ENCODE data around the gene NSG1.

The NSG1 gene

DNA sequence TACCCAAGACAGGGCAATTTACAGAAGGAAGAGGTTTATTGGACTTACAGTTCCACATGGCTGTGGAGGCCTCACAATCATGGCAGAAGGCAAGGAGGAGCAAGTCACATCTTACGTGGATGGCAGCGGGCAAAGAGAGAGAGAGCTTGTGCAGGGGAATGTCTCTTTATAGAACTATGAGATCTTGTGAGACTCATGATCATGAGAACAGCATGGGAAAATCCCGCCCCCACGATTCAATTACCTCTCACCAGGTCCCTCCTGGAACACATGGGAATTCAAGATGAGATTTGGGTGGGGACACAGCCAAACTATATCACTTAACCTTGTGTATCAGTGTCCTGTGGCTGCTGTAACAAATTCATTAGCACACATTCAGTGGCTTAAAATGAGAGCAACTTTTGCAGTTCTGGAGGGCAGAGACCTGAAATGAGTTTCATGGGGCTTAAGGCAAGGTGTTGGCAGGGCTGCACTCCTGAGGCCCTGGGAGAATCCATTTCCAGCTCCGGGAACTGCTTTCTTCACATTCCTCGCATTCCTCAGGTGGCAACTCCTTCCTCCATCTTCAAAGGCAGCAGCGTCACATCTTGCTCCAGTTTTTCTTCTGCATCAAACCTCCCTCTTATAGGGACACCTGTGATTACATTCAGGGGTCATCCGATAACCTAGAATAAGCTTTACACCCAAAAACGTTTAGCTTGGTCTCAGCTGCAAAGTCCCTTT, 22.3 kb upstream of the NSG1 start:
- no peak overlapping the region for H3K4me3 ChIP-seq
- no peaks in the 10 kb centered on the region for H3K36me3 ChIP-seq (ENCODE audit: insufficient read depth, low read length)
- H3K9me3 ChIP-seq (ENCODE audit: low read depth, low read length) = no peaks in the 10 kb centered on the region
- DNase-seq (ENCODE audit: low read depth, low spot score) = no peak
- TF ChIP-seq POLR2AphosphoS5 (IDR thresholded peaks at IDR 0.05; ENCODE audit: borderline replicate concordance, low read depth, low read length) (no peak), EZH2 (IDR thresholded peaks at IDR 0.05) (no peak), FOXP2 (optimal IDR thresholded peaks at IDR 0.05; ENCODE audit: control extremely low read depth, extremely low read length, insufficient read depth) (no peak)
- no peak overlapping the region for H3K27ac ChIP-seq
- H3K9ac ChIP-seq (ENCODE audit: insufficient read length) = no peak overlapping the region

DNA sequence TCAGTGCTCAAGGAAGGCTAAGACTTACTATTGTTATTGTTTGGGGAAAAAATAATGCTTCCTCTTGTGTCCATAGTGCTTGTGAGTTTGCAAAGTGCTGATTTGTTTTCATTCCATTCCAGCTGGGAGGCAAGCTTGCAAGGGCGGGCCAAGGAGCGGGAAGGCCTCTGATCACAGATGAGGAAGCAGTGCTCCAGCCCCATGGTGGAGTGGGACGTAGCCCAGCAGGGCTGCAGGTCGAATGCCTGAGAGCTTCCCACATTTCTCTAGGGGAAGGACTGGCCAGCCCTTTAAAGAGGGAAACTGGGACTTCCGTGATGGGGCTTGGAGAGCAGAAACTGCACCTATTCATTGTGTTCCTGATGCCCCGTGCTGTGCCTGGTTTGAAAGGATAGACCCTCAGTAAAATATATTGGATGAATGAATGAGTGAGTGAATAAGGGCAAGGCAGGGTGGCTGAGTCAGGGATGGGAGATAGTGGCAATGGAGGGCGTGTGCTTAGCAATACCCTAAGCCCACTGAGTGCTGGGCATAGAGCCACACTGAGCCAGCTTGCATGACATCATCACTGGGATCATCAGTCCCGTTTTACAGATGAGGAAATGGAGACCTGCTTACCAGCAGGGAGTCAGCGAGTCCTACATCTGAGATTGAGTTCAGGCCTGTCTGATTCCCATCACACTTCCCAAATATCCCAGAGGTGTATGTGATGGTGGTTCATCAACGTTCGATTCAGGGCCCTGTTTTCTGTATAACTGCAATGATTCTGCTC, 17.9 kb upstream of the NSG1 start:
- no peak overlapping the region for H3K27ac ChIP-seq
- no peaks in the 10 kb centered on the region for H3K36me3 ChIP-seq (ENCODE audit: insufficient read depth, low read length)
- no peak for TF ChIP-seq EZH2 (IDR thresholded peaks at IDR 0.05)
- TF ChIP-seq POLR2AphosphoS5 (IDR thresholded peaks at IDR 0.05; ENCODE audit: borderline replicate concordance, low read depth, low read length) = no peak
- no peak for TF ChIP-seq FOXP2 (optimal IDR thresholded peaks at IDR 0.05; ENCODE audit: control extremely low read depth, extremely low read length, insufficient read depth)
- DNase-seq (ENCODE audit: low read depth, low spot score) = no peak
- no peak overlapping the region for H3K9ac ChIP-seq (ENCODE audit: insufficient read length)
- no peaks in the 10 kb centered on the region for H3K9me3 ChIP-seq (ENCODE audit: low read depth, low read length)
- H3K4me3 ChIP-seq = no peak overlapping the region

DNA sequence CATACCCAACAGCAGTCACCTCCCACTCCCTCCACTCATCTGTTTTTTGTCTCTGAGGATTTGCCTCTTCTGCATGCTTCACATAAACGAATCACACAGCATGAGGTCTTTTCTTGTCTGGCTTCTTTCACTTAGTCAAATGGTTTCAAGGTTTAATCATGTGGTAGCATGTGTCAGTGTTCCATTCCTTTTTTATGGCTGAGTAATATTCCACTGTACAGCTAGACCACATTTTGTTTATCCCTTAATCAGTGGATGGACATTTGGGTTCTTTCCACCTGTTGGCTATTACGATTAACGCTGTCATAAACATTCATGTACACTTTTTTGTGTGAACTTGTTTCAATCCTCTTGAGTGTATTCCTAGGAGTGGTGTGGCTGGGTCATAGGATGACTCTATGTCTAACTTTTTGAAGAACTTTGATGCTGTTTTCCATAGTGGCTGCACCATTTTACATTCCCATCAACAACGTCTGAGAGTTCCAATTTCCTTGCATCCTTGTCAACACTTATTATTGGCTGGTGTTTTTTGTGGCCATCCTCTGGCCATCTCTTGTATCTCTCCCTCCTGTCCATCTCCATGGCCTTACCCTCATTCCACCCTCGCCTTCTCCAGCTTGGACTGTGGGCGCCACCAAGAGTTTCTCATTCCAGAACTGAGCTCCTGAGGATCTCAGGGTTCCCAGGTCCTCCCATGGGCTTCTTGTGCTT, 12.4 kb upstream of the NSG1 start:
- H3K9me3 ChIP-seq (ENCODE audit: low read depth, low read length) = no peaks in the 10 kb centered on the region; the same call in 1 of the 2 replicates
- TF ChIP-seq POLR2AphosphoS5 (IDR thresholded peaks at IDR 0.05; ENCODE audit: borderline replicate concordance, low read depth, low read length) = no peak
- no peak for TF ChIP-seq EZH2 (IDR thresholded peaks at IDR 0.05)
- TF ChIP-seq FOXP2 (optimal IDR thresholded peaks at IDR 0.05; ENCODE audit: control extremely low read depth, extremely low read length, insufficient read depth) = no peak
- no peak overlapping the region for H3K9ac ChIP-seq (ENCODE audit: insufficient read length)
- H3K36me3 ChIP-seq (ENCODE audit: insufficient read depth, low read length) = no peaks in the 10 kb centered on the region
- no peak for DNase-seq (ENCODE audit: low read depth, low spot score)
- no peak overlapping the region for H3K27ac ChIP-seq
- H3K4me3 ChIP-seq = no peak overlapping the region

DNA sequence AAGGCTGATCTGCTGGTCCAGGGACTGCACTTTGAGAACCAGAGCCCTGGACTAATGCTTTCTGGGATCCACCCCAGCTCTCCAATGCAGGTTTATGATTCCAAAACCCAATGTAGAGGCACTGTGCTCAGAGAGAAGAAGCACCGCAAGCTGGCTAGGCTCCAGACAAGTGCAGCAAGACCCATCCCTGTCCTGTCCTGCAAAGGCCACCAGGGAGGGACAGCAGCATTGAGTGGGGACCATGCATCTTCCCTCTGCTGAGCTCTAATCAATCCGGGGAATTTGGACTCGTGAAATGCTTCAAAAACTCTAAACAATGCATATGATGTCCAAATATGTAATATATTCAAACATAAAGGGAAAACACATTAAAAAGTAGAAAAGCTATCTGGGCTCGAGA, 10.8 kb upstream of the NSG1 start:
- Histone ChIP-seq H3K9me3 (ENCODE audit: low read depth, low read length) (no peaks in the 10 kb centered on the region; the same call in 1 of the 2 replicates), H3K4me3 (no peak overlapping the region), H3K27ac (no peak overlapping the region), H3K9ac (ENCODE audit: insufficient read length) (no peak overlapping the region), H3K36me3 (ENCODE audit: insufficient read depth, low read length) (no peaks in the 10 kb centered on the region)
- TF ChIP-seq POLR2AphosphoS5 (IDR thresholded peaks at IDR 0.05; ENCODE audit: borderline replicate concordance, low read depth, low read length) = no peak
- TF ChIP-seq FOXP2 (optimal IDR thresholded peaks at IDR 0.05; ENCODE audit: control extremely low read depth, extremely low read length, insufficient read depth) = no peak
- TF ChIP-seq EZH2 (IDR thresholded peaks at IDR 0.05) = no peak
- no peak for DNase-seq (ENCODE audit: low read depth, low spot score)

DNA sequence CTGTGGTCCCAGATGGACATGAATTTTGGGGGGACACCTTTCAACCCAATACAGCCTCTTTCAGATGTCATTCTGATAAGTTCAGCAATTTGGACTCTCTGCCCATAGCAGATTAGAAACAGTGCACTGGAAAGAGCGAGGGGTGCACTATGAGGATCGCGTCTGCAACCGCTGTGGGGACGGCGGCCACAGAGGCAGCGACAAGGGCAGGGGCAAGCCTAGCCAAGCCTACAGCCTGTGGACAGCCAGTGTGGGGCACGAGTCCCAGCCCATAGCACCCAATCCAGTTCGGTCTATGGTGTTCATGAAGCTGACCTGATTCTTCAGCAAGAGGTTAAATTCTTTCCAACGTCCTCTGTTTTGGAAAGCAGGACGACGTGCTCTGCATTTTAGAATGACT, 9.7 kb upstream of the NSG1 start:
- H3K9me3 ChIP-seq (ENCODE audit: low read depth, low read length) = no peaks in the 10 kb centered on the region; the same call in 1 of the 2 replicates
- H3K27ac ChIP-seq = no peak overlapping the region
- no peak overlapping the region for H3K4me3 ChIP-seq
- TF ChIP-seq EZH2 (IDR thresholded peaks at IDR 0.05) = no peak
- DNase-seq (ENCODE audit: low read depth, low spot score) = no peak
- no peak overlapping the region for H3K9ac ChIP-seq (ENCODE audit: insufficient read length)
- H3K36me3 ChIP-seq (ENCODE audit: insufficient read depth, low read length) = no peaks in the 10 kb centered on the region

DNA sequence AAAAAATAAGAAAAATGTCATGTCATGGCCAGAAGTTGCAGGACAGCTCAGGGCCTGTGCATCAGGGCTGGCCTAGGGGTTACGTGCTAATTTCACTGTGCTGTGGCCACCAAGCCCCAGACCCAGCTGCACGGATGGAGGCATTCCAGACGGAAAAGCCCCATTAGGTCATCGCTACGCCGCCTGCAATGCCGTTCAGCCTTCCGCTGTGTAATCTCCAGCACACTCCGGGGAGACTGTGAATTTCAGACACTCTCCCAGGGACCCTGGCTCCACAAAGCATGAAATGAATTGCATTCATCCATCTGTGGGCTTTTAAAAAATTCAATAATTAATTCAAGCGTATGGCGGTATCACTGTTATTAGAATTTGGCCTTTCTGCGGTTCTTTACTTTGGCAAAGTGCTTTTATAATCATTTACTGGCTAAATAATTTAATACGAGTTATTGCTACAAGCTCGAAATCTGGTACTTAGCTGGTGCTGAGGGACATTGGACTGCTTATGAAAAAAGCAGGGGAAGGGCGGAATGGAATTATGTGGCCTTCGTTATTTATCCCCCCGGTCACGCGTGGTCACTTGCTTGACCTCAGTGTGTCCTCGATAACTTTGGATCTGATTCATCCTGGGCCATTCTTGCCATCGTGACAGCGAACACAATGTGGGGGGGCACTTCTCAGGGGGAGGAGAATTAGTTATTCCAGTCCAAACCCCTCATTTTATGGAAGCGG, 9.0 kb upstream of the NSG1 start:
- H3K9me3 ChIP-seq (ENCODE audit: low read depth, low read length) = no peaks in the 10 kb centered on the region; the same call in 1 of the 2 replicates
- TF ChIP-seq EZH2 (IDR thresholded peaks at IDR 0.05) (no peak), POLR2AphosphoS5 (IDR thresholded peaks at IDR 0.05; ENCODE audit: borderline replicate concordance, low read depth, low read length) (no peak), FOXP2 (optimal IDR thresholded peaks at IDR 0.05; ENCODE audit: control extremely low read depth, extremely low read length, insufficient read depth) (no peak)
- H3K36me3 ChIP-seq (ENCODE audit: insufficient read depth, low read length) = no peaks in the 10 kb centered on the region
- no peak overlapping the region for H3K9ac ChIP-seq (ENCODE audit: insufficient read length)
- H3K4me3 ChIP-seq = no peak overlapping the region
- H3K27ac ChIP-seq = no peak overlapping the region
- no peak for DNase-seq (ENCODE audit: low read depth, low spot score)

DNA sequence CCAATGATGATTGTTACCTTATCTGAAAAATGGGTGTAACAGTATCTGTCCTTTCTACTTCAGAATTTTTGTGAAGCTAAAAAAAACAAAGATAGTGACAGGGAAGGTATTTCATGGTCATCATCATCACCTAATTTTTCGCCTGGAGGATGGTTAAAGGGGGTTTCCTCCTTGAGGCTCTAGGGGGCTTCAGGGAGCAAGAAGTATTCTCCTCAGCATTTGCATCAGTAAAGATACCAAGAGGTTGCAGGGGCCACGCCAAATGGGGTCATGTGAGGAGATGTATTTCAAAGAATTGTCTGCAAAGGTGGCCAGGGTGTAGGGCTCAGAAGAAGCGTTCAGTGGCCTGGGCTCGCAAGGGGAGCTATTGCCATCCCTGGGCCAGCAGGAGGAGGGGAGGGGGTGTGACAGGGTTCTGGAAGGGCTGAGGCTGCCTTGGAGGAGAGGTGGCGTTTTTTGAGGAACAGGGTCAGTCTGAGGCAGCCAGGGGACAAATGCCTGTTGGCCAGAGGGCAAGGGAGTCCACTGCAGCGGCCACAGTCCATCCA, 7.3 kb upstream of the NSG1 start:
- Histone ChIP-seq H3K4me3 (no peak overlapping the region), H3K36me3 (ENCODE audit: insufficient read depth, low read length) (no peaks in the 10 kb centered on the region), H3K9ac (ENCODE audit: insufficient read length) (no peak overlapping the region), H3K9me3 (ENCODE audit: low read depth, low read length) (no peaks in the 10 kb centered on the region), H3K27ac (no peak overlapping the region)
- DNase-seq (ENCODE audit: low read depth, low spot score) = no peak
- no peak for TF ChIP-seq FOXP2 (optimal IDR thresholded peaks at IDR 0.05; ENCODE audit: control extremely low read depth, extremely low read length, insufficient read depth)
- no peak for TF ChIP-seq EZH2 (IDR thresholded peaks at IDR 0.05)
- no peak for TF ChIP-seq POLR2AphosphoS5 (IDR thresholded peaks at IDR 0.05; ENCODE audit: borderline replicate concordance, low read depth, low read length)

Data from SK-N-MC (cell line).